Heart right ventricle (tissue), 16 donors: ENCODE results near the gene ATP6V1C2. TPM values are rescaled to one million over a fixed set of nuclear protein-coding genes. Genes with fewer than 3 reads are reported as not detected.

Experiments used
- ATAC-seq, 8 donors: fragments of 200-7000 bp; cut with Tn5 transposase; one replicate each; pipeline ENCODE4 v1.9.1; 2020; ENCODE audit warnings: mild to moderate bottlenecking in 8 of 8, moderate library complexity in 8 of 8, moderate number of reproducible peaks in 1 of 8
- DNase-seq, 2 donors: peaks; one replicate each; pipeline ENCODE4 v3.0.0-alpha.2; 2020
- H3K27ac ChIP-seq, 10 donors: fragments of 200-600 bp; sonication (generic) in 2 of 10; one replicate each; pipeline versions ENCODE4 v1.5.0 to v1.8.0; 2020 to 2022; ENCODE audit warnings: mild to moderate bottlenecking in 3 of 10
- H3K27me3 ChIP-seq, 7 donors: fragments of 200-600 bp; one replicate each; pipeline ENCODE4 v1.8.0; 2021 to 2022; ENCODE audit warnings: mild to moderate bottlenecking in 2 of 7
- H3K36me3 ChIP-seq, 9 donors: fragments of 200-600 bp; sonication (generic) in 1 of 9; one replicate each; pipeline versions ENCODE4 v1.5.0 to v1.8.0; 2020 to 2022; ENCODE audit warnings: mild to moderate bottlenecking in 2 of 9
- H3K4me1 ChIP-seq, 9 donors: fragments of 200-600 bp; sonication (generic) in 1 of 9; one replicate each; pipeline versions ENCODE4 v1.5.0 to v1.8.0; 2020 to 2022; ENCODE audit warnings: mild to moderate bottlenecking in 4 of 9
- H3K4me3 ChIP-seq, 10 donors: fragments of 200-600 bp; sonication (generic) in 2 of 10; one replicate each; pipeline versions ENCODE4 v1.5.0 to v1.8.0; 2020 to 2022; ENCODE audit warnings: mild to moderate bottlenecking in 7 of 10, moderate library complexity in 2 of 10
- H3K9me3 ChIP-seq, 11 donors: fragments of 200-600 bp in 10 of 11; sonication (generic) in 2 of 11; one replicate each; pipeline versions ENCODE4 v1.5.0 to v1.8.0; 2013 to 2022; ENCODE audit warnings: mild to moderate bottlenecking in 2 of 11, control low read depth in 1 of 11, moderate library complexity in 1 of 11
- WGBS, 2 donors: extraction: QIAGEN DNeasy Blood & Tissue Kit; methylation state at CpG; one replicate each; pipeline ENCODE4 v1.1.7; 2013; ENCODE audit warnings: inconsistent platforms in 1 of 2; 5-methylcytosine and 5-hydroxymethylcytosine counted together
- intact Hi-C, 10 donors: fragments of 100-400 bp; cut with DNase I; formaldehyde crosslinking; loops; one replicate each; pipeline versions ENCODE4 v1.11.1 to v1.14.2; 2022
- polyA plus RNA-seq, 2 donors: library from polyadenylated mRNA; stranded (reverse); fragments of 200-250 nt; gene quantifications; one replicate each; pipeline ENCODE4 v1.2.3, GENCODE V29; 2013
- total RNA-seq, 10 donors: library from RNA; stranded (reverse); fragmentation: NEBNext Ultra II Directional in 3 of 10; extraction: Animal tissue kit (Norgen Biotek cat#: 25700) in 3 of 10; gene quantifications; one replicate each; pipeline versions ENCODE4 v1.2.1 to v1.2.4, GENCODE V29; 2021 to 2023
- TF ChIP-seq, protein P1 (sequence below), 9 donors: fragments of 200-600 bp; sonication (generic) in 2 of 9; IDR thresholded peaks; one replicate each; pipeline versions ENCODE4 v1.5.0 to v1.8.0; 2021 to 2022; ENCODE audit warnings: antibody characterized with exemption in 9 of 9, mild to moderate bottlenecking in 5 of 9, moderate library complexity in 1 of 9
- donor health status: Arrhythmogenic right ventricular cardiomyopathy.
- donor health status: ischemic (EF 13 %, LVEDD 7.1; RV severe dilation, severe dysfunction).
- donor health status: healthy with polysubstance abuse.
- donor health status: DM: no; HTN: yes; CAD: no.
- donor health status: DM: no; HTN: no; CAD: no.
- donor health status: ischemic (EF 25% LVEDD 6.9; RV normal size, moderate dysfunction).
- donor health status: ischemic (EF 25% LVEDD 5.7; RV mildly dilated, moderate dysfunction).
- donor health status: healthy.
- donor health status: DM: yes; HTN: yes; CAD: no.
- donor health status: Ischemic cardiomyopathy.
- donor health status: ischemic (EF 35%, LVEDD 5.7; RV mildly dilated, moderate dysfunction).
- donor health status: nonischemic (EF 11% LVEDD 7.7; RV severe dilation, severe dysfunction).
- donor health status: DM: yes; HTN: yes; CAD: no.
- donor health status: PGD.
- donor health status: ischemic (EF 29% LVEDD 5.4; RV normal size, mild dysfunction).
- donor health status: nonischemic (EF 23%, LVEDD 6.1; RV moderate dilation, normal function).

The ATP6V1C2 gene
- total and polyA plus RNA-seq, 12 donors: 0.09 to 3.4 (median 0.72) TPM

DNA sequence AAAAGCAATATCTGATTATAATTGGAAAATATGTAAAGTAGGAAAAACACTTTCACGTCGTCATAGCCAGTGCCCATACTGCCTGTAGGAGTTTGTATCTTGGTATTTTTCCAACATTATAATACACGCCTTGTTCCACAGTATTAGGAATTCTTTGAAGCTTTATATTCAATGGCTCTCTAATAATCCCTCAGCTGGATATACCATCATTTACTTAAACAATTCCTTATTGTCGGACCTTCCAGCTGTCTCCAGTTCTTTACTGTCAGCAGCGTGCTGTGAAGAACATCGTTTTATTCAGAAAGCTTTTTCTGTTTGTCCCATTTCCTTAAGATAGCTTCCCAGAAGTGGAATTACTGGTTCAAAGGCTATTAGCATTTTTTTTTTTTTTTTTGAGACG lies 31.7 kb downstream of the ATP6V1C2 start:
- no peaks in the 10 kb centered on the region for H3K4me1 ChIP-seq
- H3K36me3 ChIP-seq: no peaks in the 10 kb centered on the region
- intact Hi-C loops: no loop called here
- DNase-seq (no peak), ATAC-seq (no peak)
- no peaks in the 10 kb centered on the region for H3K9me3 ChIP-seq
- no peak overlapping the region for H3K27ac ChIP-seq
- 64% methylated on average over 7 of the region's 7 CpGs for WGBS, 2 donors
- H3K27me3 ChIP-seq: peaks cover 0 to 7% (median 4%) of the 10 kb centered on the region in 7 donors
- H3K4me3 ChIP-seq: no peak overlapping the region
- TF ChIP-seq, protein P1, sequence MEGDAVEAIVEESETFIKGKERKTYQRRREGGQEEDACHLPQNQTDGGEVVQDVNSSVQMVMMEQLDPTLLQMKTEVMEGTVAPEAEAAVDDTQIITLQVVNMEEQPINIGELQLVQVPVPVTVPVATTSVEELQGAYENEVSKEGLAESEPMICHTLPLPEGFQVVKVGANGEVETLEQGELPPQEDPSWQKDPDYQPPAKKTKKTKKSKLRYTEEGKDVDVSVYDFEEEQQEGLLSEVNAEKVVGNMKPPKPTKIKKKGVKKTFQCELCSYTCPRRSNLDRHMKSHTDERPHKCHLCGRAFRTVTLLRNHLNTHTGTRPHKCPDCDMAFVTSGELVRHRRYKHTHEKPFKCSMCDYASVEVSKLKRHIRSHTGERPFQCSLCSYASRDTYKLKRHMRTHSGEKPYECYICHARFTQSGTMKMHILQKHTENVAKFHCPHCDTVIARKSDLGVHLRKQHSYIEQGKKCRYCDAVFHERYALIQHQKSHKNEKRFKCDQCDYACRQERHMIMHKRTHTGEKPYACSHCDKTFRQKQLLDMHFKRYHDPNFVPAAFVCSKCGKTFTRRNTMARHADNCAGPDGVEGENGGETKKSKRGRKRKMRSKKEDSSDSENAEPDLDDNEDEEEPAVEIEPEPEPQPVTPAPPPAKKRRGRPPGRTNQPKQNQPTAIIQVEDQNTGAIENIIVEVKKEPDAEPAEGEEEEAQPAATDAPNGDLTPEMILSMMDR (IDR thresholded peaks at IDR 0.05): no peak

DNA sequence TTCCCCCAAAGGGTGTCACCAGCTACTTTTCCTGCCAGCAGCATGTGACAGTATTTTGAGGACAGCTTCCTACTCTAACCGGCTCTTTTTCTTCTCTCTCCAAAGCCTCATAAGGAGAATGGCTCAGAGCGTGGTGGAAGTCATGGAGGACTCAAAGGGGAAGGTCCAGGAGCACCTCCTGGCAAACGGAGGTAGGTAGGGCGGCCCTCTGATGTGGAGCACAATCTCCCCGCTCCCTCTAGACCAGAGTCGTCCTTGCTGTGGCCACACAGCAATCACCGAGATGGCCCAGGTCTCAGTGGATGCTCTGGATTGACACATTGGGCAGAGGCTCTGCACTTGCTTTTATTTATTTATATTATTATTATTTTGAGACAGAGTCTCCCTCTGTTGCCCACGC lies 32.4 kb downstream of the ATP6V1C2 start:
- ATAC-seq: no peak
- no peak for DNase-seq
- Histone ChIP-seq H3K36me3 (no peaks in the 10 kb centered on the region), H3K27me3 (peaks cover 0 to 6% (median 0%) of the 10 kb centered on the region in 7 donors), H3K27ac (no peak overlapping the region), H3K4me3 (no peak overlapping the region), H3K4me1 (no peaks in the 10 kb centered on the region), H3K9me3 (no peaks in the 10 kb centered on the region)
- 84 to 87% methylated on average over 8 of the region's 8 CpGs for WGBS, 2 donors
- TF ChIP-seq, protein P1 (IDR thresholded peaks at IDR 0.05): no peak
- intact Hi-C loops: no loop called here

DNA sequence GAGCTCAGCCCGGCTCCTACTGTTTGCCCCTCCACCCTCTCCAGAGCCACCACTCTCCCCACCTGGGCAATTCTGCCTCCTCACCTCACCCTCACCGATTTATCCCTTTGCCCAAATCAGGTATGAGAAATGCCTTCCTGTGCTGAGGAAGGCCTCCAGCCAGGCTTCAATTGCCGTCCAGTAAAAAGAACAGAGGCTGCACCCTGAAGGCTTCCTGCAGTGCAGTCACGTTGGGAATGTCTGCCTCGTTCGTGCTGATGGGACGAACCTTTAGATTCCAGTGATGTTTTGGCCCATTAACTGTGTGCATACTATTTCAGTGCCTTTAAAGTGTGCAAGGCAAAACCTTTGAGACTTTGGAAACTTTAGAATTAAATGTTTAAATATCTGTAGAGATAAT lies 34.2 kb downstream of the ATP6V1C2 start:
- intact Hi-C loops: no loop called here
- Histone ChIP-seq H3K27ac (no peak overlapping the region), H3K4me1 (no peaks in the 10 kb centered on the region), H3K9me3 (no peaks in the 10 kb centered on the region), H3K36me3 (no peaks in the 10 kb centered on the region), H3K4me3 (no peak overlapping the region), H3K27me3 (peaks cover 0 to 4% (median 0%) of the 10 kb centered on the region in 7 donors)
- no peak for DNase-seq
- WGBS, 2 donors: 60 to 61% methylated on average over 7 of the region's 7 CpGs
- ATAC-seq: no peak
- TF ChIP-seq, protein P1 (IDR thresholded peaks at IDR 0.05): no peak

DNA sequence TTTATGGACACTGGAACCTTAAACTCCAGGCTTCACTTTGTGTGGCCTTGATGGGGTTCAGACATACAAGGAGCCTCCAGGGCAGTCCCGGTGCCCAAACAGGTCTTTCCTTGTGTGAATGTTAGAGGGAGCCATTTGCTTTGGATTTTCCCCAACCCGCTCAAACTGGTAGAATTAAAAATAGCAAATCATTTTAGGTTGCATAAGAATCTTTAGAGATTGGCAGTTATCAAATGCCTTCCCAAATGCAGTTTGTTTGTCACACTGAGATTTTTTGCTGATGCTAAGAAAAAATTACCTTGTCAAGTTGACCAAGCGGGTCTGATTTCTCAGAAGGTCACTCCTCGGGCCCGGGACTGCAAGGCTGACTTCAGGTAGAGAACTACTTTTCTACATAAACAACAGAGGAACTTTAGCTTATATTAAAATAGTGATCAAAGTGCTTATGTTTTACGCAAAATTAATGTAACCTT lies 36.4 kb downstream of the ATP6V1C2 start:
- Histone ChIP-seq H3K27ac (no peak overlapping the region), H3K36me3 (no peaks in the 10 kb centered on the region), H3K27me3 (peaks cover 0 to 4% (median 0%) of the 10 kb centered on the region in 7 donors), H3K4me1 (peaks cover 0 to 8% (median 0%) of the 10 kb centered on the region in 9 donors), H3K9me3 (no peaks in the 10 kb centered on the region), H3K4me3 (no peak overlapping the region)
- ATAC-seq (no peak), DNase-seq (no peak)
- TF ChIP-seq, protein P1 (IDR thresholded peaks at IDR 0.05): no peak
- intact Hi-C loops: no loop called here
- 84 to 88% methylated on average over 6 of the region's 6 CpGs for WGBS, 2 donors
